Umbilical cord (tissue), 2 donors: ENCODE results near the gene PRICKLE4. TPM values are rescaled to one million over a fixed set of nuclear protein-coding genes. Genes with fewer than 3 reads are reported as not detected.
A peak's percentile ranks its signal among the peaks of the same experiment; 100 is the strongest.

Experiments used
- DNase-seq: peaks from one replicate; pipeline ENCODE4 v3.0.0-alpha.2; 2015; ENCODE audit warnings: low spot score
- total RNA-seq: library from RNA; depleted of rRNA; stranded (reverse); fragments of >200 nt; gene quantifications from one replicate; pipeline ENCODE4 v1.2.3, GENCODE V29; 2014; ENCODE audit warnings: low replicate concordance; ENCODE audit not compliant: insufficient read depth

PRICKLE4 gene, protein sequence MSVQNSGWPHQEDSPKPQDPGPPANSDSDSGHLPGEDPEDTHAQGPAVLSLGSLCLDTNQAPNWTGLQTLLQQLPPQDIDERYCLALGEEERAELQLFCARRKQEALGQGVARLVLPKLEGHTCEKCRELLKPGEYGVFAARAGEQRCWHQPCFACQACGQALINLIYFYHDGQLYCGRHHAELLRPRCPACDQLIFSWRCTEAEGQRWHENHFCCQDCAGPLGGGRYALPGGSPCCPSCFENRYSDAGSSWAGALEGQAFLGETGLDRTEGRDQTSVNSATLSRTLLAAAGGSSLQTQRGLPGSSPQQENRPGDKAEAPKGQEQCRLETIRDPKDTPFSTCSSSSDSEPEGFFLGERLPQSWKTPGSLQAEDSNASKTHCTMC
- total RNA-seq = 2.9 TPM

DNA sequence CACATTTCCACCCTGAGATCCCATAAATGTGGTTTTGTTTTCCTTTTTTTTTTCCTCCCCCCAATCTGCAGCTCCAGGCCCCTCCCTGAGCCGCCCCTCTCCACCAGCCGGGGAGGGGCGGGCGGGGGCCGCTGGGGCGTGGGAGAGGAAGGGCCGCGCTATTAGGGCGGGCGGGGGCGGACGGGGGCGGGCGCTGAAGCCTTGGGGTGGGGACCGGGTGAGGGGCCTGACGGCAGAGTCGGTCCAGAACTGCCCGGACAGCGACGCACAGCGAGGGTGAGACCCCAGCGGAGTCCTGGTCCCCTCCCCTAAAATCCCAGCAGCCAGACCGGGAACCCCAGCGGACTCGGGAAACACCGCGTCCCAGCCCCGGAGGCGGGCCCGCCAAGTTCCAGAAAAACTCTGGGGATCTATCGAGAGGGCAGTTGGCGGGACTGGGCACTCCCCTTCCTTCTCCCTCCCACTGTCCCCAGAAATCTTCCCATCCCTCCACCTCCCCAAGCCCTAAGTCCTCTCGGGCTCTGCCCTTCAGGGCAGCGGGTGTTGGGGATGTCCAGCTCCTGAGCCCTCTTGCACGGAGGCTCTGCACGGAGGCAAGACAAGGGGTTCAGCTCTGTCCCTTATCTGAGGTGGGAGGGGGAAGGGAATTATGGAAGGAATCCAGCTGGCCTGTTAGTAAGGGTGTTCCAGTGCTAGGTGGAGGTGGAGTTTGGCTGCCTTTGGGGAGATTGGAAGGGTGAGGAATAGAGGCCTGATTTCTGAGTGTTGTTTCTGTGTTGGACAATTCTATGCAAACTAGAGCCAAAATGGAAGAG, at the start of gene PRICKLE4:
Gene PRICKLE4, plus strand, starts transcription at position 232 of the 815 bp plus-strand sequence. CDS start 2,692 bp downstream, outside the sequence.
- DNase-seq = peak; percentile 59

DNA sequence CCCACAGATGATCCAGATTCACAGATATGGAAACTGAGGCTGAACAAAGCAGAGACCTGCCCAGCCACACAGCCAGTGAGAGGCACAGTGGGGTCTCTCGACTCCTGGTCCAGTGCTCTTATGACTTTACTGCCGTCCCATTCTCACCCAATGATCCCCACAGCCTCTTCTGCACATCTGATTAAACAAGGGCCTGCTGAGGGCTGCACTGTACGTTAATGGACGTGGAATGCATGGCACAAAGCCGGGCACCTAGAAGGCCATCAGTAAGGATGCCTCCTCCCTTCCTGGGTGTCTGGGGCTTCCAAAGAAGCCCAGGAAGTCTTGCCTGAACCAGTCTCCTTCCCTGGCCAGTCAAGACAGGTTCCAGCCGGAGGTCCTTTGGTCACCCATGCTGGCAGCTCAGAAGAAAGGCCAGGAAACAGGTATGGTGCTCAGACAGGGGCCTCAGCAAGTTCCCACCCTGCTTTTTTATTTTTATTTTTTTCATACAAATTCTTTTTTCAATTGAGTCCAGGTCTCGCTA, 49.0 kb upstream of the PRICKLE4 start:
- no peak for DNase-seq

DNA sequence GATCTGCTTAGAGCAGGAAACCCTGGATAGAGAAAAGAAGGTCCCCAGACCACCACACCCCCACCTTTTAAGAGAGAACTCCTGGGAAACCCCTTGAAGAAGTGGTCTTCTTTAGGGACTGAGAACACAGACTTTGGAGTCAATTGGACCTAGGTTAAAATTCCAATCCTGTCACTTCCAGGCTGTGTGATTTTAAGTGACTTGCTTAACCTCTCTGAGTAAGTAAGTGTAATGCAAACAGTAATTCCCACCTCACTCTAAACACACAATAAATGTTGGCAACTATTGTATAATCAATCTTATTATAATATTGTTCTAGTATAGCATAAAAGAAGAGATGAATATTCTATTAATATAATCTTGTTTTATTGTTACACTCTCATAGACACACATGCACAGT, 48.4 kb upstream of the PRICKLE4 start:
- DNase-seq = no peak

DNA sequence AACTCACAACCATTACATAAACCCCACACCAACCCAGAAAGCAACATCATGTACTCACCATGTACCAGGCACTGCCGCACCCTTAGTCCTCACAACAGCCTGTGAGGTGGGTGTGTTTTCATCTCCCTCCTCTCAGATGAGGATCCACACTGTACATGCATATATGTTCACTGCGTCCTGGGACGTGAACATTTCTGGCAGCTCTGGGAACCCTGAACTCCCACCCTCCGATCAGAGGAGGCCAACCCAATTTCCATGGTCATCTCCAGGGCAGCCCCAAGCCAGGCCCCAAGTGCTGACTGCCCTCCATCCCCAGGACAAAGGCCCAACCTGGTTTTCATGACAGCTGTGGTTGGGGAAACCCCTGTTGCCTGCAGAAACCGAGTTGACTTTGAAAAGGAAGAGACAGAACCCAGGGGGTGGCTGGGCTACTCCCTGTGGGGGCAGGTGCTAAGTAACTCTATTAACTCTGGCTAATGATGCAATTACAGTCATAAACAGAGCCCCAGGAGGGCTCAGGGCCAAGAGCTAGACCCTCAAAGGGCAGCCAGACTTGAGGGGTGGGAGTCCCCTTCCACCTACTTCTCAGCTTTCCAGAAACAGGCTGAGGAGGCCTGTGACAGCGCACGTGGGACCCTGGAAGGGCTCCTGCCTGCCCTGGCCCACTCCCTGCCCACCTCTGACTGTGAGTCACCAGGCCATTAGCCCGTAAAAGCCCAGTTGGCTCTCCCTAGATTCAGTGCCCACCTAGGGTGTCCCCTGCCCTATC, 47.8 kb upstream of the PRICKLE4 start:
- no peak for DNase-seq

DNA sequence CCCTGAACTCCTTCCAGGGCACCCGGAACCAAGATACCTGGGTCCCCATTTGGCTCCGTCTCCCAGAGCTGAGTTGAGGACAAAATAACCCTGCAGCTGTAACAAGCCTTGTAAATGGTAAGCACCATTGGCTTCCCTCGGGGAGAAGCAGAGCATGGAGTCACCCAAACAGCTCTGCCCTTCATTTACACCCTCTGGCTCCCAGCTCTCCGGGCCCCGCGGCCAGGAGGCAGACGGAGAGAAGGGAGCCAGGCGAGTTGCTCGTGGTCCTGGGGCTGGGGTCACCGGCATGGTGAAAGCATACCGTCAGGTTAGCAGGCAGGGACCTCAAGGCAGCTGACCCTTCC, 47.2 kb upstream of the PRICKLE4 start:
- no peak for DNase-seq

DNA sequence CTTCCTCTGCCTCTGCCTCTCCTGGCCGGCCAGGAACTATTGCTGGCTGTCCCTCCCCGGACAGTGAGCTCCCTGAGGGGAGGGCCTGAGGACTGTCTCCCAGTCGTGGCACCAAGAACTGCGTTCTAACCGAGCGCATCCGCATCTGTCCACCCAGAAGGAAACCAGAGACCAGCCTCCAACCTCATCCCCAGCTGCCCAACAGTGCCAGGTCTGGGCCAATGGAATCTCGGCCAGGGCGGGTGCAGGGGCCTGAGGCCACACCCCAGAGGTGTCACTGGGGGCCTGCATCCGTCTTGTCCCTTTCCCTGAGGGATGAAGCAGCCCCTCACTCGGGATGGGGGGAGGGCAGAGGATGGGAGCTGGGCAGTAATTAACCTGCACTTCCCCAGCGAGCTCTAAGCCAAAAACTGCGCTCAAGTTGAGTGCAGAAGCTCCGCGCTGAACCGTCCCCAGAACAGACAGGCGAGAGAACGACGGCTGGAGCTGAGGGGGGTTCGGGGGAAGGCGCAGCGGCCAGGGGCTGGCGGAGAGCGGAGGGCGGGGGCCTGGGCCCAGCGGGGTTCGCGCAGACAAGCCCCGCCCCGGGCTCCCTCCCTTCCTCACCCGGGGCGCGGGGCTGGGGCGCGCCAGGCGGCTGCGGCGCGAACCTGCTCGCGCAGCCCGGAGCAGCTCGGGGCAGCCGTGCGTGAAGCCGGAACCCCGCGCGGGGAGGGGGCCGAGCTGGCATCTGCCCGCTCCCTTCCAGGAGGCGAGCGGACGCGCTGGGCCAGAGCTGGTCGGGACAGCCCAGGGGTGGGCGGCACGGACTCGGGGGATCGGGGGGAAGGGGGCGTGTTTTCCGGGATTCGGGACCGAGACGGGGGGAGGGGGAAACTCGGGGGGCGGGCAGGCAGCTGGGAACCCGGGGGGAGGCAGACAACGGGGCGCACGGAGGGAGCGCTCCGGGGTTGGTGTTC, 46.6 kb upstream of the PRICKLE4 start:
- peak; percentile 86 for DNase-seq

DNA sequence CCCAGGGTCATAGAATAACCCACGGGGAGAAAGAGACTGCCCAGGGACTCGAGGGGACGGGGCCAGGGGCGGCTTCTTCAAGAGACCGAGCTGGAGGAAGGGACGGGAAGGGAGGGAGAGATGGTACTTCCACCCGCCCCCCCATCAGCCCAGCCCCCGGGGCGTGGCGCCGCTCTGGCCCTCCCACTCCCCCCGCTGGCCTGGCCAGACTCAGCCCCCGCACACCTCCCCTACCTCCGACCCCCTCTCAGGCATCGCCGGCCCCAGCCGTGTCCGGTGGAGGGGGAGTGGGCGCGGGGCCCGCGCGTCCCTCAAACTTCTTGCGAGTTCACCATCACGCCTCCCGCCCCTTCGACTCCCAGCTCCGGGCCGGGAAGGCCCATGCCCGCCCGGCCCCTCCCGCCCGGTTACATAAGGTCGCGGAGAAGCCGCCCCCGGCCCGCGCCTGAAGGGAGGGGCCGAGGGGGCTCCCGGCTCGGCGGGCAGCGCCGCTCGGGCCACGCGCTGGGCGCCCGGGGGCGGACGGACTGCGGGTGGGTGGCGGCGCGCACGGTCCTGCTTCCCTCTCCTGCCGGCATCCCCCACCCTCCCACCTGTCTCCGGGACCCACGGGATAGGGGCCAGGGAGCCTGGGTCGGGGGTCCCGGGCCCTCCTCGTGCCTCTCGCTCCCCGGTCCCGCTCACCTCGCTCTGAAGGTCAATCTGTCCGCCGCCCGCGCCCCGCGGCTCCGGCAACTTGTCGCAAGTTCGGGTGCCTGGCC, 45.7 kb upstream of the PRICKLE4 start:
- peak; percentile 90 for DNase-seq

DNA sequence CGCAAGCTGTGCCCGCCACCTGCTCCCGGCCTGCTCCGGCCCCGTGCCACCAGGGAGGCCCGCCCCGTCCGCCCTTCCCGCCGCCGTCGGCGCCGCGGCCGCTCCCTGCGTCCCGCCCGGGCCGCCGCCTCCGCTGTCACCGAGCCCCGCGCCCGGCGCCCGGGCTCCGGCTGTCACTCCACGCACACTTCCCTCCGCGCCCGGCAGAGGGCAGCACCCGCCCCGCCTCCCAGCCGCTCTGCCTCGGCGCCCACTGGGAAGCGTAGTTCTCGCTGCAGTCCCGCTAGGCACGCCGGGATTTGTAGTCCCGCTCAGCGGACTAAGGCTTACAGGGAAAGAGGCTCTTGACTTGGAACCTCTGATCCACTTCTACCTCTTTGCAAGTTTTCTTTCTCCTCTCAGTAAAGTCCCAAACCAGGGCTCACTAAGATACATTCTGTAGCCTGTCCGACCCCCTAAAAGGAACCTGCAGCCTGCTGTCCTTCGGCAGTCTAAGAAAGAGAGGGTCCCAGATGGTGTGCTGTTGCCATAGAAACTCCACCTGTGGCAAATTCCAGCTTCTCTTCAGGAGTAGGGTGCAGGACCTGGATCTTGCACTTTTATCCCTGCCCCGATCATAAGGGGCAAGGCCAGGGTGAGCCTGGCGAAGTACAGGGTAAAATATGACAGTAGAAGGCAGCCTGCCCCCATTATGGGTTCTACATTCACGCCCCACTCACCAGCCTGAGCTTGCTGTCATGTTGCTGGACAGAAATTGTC, 45.0 kb upstream of the PRICKLE4 start, which contains the start of gene TFEB:
Gene TFEB, minus strand, starts transcription at position 182 of the 759 bp plus-strand sequence. CDS start 44,395 bp downstream, outside the sequence.
- peak; percentile 96 for DNase-seq

DNA sequence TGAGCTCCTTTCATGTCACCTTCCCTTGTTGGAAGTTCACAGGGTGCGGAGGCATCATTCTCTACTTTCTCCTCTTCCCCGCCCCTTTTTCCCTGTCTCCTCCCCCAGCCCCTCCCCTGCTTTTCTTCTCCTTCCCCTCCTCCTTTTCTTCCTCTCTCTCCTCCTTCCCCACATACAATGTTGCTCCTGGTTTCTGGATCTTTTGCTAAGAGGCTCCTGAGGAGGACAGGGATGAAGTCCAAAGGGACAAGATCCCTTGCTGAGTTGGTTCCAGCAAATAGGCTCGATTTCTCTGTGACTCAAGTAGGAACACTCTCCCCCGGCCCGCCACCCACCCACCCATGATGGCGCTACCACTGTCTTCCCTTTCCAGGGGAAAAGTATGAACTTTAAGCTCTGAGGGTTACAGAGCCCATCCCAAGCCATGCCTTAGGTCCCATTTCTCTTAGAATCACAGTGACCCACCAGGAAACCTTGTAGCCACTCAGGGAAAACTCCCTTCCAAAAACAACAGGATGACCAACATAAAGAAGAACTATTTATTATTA, 44.3 kb upstream of the PRICKLE4 start:
- DNase-seq = no peak

DNA sequence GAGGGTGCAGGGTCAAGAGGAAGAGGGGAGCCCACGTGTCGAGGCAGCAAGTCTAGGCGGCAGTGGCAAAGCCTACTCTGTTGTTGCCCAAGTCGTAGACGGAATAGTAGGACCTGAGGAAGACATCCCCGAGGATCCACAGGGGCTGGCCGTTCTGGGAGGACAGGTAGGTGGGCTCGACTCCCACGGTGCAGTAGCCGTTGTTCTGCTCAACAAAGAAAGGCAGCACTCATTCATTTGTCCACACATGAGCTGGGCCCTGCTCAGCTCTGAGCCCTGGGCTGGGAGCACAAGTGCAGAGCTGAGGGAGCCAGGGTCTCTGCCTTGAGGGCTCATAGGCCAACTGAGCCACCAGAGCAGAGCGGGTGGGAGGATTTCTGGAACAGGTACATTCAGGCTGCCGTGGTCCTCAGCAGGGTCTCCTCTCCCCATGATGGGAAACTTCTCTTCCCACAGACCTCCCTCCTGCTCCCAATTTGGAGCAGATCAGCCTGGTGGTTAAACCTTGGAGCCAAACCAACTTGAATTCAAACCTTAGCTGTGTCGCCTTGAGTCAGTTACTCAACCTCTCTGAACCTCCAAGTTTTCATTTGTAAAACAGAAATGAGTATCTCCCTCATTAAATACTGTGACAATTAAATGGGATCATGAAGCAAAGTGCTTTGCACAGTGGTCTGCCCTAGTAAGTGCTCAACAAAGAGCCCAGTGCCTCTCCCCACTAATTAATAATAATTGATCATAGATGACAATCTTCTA, 43.6 kb upstream of the PRICKLE4 start:
- DNase-seq = no peak

DNA sequence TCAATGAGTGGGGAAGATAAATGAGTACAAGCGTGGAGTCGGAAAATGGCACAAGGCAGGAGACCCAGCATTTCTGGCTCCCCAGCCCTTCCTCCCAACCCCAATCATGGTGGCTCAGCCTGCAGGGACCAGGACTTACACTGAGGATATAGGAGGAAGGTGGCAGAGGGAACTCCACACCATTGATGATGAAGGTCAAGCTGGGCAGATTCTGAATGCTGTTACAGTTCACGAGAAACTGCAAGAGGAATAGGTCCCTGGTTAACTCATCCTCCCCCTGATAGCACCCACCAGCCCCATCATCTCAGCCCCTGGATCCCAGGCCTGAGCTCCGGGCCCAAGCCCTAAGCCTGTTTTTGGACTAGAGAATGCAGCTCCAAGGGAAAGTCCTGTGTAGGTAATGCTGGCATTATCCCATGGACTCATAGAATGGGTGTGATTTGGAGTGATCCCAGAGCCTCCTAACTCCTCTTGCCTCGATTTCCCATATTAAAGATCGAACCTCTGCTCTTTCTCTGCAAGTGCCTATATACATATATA, 42.9 kb upstream of the PRICKLE4 start:
- no peak for DNase-seq

DNA sequence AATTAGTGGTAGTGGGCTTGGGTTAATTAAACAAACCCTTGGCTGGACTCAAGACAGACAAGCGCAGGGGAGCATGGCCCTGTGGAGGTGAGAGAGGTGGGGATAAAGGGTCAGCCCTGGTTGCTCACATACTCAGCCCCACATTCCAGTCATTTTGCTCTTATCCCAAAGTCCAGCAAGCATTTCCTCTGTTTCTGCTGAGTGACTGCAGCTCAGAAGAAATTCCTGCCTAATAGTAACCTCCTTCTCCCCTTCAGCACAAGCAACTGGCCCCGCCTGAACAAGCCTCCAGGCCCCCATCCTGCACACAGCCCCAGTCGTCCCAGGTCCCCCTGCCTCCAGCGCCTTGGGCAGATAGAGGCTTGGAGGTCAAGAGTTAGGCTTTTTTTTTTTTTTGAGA, 41.5 kb upstream of the PRICKLE4 start:
- DNase-seq = peak; percentile 29

DNA sequence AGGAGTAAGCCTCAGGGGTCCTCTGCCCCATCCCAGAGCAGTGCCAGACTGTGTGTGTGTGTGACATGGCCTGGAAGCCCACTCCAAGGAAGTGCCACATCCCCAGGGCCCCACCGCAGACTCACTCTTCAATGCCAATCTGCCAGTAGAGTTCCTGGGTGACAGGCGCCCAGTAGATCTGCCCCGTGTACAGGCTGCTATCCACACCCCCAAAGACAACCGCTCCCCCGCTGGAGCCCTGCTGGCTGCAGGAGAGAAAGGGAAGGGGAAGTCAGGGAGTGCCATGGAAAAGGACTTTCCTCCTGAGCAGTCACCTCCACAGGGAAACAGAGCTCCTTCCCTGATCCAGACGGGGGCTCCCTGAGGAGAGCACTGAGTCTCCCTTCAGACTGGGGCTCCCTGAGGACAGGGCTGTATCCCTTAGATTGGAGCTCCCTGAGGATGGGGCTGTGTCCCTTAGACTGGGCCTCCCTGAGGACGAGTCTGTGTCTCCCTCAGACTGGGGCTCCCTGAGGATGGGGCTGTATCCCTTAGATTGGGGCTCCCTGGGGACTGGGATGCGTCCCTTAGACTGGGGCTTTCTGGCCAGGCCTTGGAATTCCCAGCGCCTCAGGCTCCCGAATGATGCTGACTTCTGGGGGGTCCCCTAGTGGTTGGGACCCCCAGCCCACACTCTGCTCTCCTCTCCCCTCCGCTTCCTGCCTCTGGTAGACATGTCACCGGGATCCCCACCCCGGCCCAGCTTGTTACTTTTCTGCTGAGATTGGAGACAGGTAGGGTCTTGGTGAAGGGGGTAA, 40.0 kb upstream of the PRICKLE4 start:
- no peak for DNase-seq

DNA sequence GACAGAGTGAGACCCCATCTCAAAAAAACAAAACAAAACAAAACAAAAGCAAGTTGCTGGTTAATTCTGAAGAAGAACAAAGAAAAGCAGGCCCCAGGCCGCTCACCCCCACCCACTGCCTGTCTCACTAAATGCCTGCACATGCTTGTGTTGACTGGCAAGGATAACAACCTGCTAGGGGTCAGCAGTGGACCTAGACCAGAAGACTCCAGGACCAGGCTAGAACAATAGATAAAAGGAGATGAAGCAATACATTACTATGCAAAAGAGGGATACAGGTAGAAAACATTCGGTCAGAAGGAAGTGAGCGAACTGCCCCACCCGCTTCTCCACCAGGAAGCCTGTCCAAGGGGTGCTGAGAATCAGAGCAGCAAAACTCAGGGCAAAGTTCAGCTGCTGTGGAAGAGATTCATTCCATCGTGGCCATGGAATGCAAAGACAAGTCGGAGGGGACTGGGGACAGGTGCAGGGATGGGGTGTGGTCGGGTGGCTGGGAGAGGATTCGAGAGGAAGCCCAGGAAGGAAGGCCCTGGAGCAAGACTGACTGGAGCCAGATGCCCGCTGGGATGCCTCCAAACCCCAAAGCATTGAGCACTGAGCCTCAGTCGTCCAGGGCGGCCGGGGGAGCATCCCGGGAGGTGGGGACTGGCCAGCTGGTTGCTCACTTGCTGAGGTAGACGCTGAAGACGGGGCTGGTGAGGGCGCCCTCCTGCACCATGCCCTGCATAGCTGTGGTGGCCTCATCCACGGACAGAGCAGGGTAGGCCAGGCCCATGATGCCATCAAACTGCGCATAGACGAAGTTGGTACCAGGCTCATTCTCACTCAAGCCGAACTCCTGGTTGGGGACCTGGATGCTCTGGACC, 38.7 kb upstream of the PRICKLE4 start:
- no peak for DNase-seq

DNA sequence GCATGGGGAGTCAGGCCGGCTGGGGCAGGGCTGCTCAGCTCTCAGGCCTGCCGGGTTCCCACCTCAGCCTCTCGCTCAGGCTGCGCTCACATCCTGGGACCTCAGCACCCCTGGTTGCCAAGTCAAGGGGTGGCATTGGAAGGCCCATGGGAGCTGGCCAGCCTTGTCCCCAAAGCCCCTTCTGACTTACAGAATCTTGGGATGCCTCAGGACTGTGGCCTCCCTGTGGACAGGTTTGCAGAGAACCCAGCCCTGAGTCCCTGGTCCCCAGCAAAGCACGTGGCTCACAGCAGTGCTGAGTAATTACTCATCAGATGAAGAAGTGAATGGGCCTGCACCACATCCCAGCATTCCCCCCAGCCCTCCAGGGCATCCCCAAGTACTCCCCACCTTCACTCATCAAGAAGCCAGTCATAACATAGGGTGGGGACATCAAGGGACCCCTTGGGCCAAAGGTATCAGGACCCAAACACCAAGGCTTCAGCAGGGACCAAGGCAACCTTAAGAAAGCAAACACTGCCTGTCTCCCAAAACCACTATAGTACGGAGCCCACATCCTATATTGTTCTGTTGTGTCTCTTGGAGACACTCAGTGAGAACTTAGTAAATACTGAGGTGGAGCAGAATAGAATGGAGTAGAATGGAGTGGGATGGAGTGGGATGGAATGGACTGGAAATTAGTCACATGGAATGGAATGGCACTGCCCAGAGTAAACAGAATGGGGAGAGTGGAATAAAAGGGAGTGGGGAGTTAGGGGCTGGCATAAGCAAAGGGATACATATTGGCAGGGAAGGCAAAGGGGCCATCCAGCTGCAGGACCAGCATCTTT, 37.0 kb upstream of the PRICKLE4 start:
- no peak for DNase-seq
